Measurements from ENCODE around the gene CHCHD10. TPM values are rescaled to one million over a fixed set of nuclear protein-coding genes. Genes with fewer than 3 reads are reported as not detected.

Gene CHCHD10
- total and polyA plus RNA-seq, 2 of the 13 experiments (the other 11 are each of a cell fraction or from before 2014, with no cell fraction given), result 37.0 to 62.8 TPM

- no peak for TF ChIP-seq ATF2 (CRISPR knock-in tag; IDR thresholded peaks at IDR 0.05)
- no peak for TF ChIP-seq TARDBP (CRISPR knock-in tag; IDR thresholded peaks at IDR 0.05)
- no peak for TF ChIP-seq ZNF646 (CRISPR knock-in tag; IDR thresholded peaks at IDR 0.05)
- no peak for TF ChIP-seq ZNF614 (CRISPR knock-in tag; IDR thresholded peaks at IDR 0.05; ENCODE audit: borderline replicate concordance)
- TF ChIP-seq ZC3H13 (CRISPR knock-in tag; IDR thresholded peaks at IDR 0.05), result no peak
- TF ChIP-seq HOXA7 (CRISPR knock-in tag; IDR thresholded peaks at IDR 0.05), result no peak
- no peak for TF ChIP-seq ZNF431 (CRISPR knock-in tag; IDR thresholded peaks at IDR 0.05; ENCODE audit: borderline replicate concordance, low read depth)
- TF ChIP-seq HINFP (CRISPR knock-in tag; IDR thresholded peaks at IDR 0.05; ENCODE audit: low read depth), result no peak
- TF ChIP-seq IKZF5 (CRISPR knock-in tag; IDR thresholded peaks at IDR 0.05), result 0 out of 2 replicates have a peak, but pooled peaks have one; percentile 41
- TF ChIP-seq ZNF605 (CRISPR knock-in tag; IDR thresholded peaks at IDR 0.05), result no peak; the same call in 1 of the 2 replicates
- peak; percentile 29 for TF ChIP-seq SALL1 (CRISPR knock-in tag; IDR thresholded peaks at IDR 0.05)
- no peak for TF ChIP-seq RARA (CRISPR knock-in tag; IDR thresholded peaks at IDR 0.05)
- TF ChIP-seq ZNF841 (CRISPR knock-in tag; IDR thresholded peaks at IDR 0.05; ENCODE audit: borderline replicate concordance), result no peak
- TF ChIP-seq HOXA5 (CRISPR knock-in tag; IDR thresholded peaks at IDR 0.05), result no peak
- TF ChIP-seq ISX (CRISPR knock-in tag; conservative IDR thresholded peaks at IDR 0.05), result no peak
- TF ChIP-seq ZEB1 (IDR thresholded peaks at IDR 0.05; ENCODE audit: insufficient replicate concordance, low read depth), result no peak
- no peak for TF ChIP-seq ZBTB38 (CRISPR knock-in tag; IDR thresholded peaks at IDR 0.05)
- TF ChIP-seq ZNF710 (CRISPR knock-in tag; IDR thresholded peaks at IDR 0.05; ENCODE audit: borderline replicate concordance), result no peak
These were observed 16.5 kb upstream of the CHCHD10 start (continued) for GRCh38 chr22:23784215-23784732.
